H1 (cell line): ENCODE results near the gene ZNF273. TPM values are rescaled to one million over a fixed set of nuclear protein-coding genes. Genes with fewer than 3 reads are reported as not detected.

ENCODE experiments used
- CTCF ChIA-PET: fragments of 300-600 bp; sonication (Branson Sonifier 250); formaldehyde crosslinking; loops from one replicate; lab custom pipeline; 2021; ENCODE audit not compliant: partially characterized antibody; lab: Charles Lee
- POLR2A ChIA-PET: fragments of 300-600 bp; sonication (Branson Sonifier 250); formaldehyde crosslinking; loops from one replicate; lab custom pipeline; 2021; ENCODE audit warnings: inconsistent platforms; ENCODE audit not compliant: partially characterized antibody; lab: Charles Lee
- DNase-seq, 2 experiments: peaks; one replicate each; pipeline versions ENCODE4 v3.0.0 to v3.0.0-alpha.2; 2010 to 2022; ENCODE audit warnings: low spot score in 2 of 2, low read depth in 1 of 2, mixed read lengths in 1 of 2
- FAIRE-seq: peaks from 2 replicates; lab custom pipeline; 2011; peaks lifted over from hg19 to GRCh38; lab: Jason Lieb, UNC
- H2AFZ ChIP-seq: 2 replicates; pipeline ENCODE4 v1.8.1; 2012; ENCODE audit warnings: low read length, inconsistent platforms
- H2AK5ac ChIP-seq: 2 replicates; pipeline ENCODE4 v1.6.1; 2013; ENCODE audit warnings: low read depth, low read length
- H2BK120ac ChIP-seq: replicated peaks from 2 replicates; pipeline ENCODE3; 2013; ENCODE audit warnings: low read depth, low read length, inconsistent platforms
- H2BK12ac ChIP-seq: 2 replicates; pipeline ENCODE4 v1.6.1; 2013; ENCODE audit warnings: low read depth, low read length
- H2BK15ac ChIP-seq: 2 replicates; pipeline ENCODE4 v1.6.1; 2013; ENCODE audit warnings: low read length
- H2BK20ac ChIP-seq: 2 replicates; pipeline ENCODE4 v1.6.1; 2013; ENCODE audit warnings: low read length
- H2BK5ac ChIP-seq: 2 replicates; pipeline ENCODE4 v1.6.1; 2013; ENCODE audit warnings: low read depth, low read length
- H3K14ac ChIP-seq: 2 replicates; pipeline ENCODE4 v1.6.1; 2013; ENCODE audit warnings: inconsistent platforms; ENCODE audit not compliant: insufficient read length
- H3K18ac ChIP-seq: 2 replicates; pipeline ENCODE4 v1.6.1; 2013; ENCODE audit warnings: low read length; ENCODE audit errors: extremely low read depth
- H3K23ac ChIP-seq: 2 replicates; pipeline ENCODE4 v1.6.1; 2013; ENCODE audit warnings: inconsistent platforms; ENCODE audit not compliant: insufficient read length
- H3K23me2 ChIP-seq: 2 replicates; pipeline ENCODE4 v1.6.1; 2013; ENCODE audit warnings: low read depth, low read length
- H3K27ac ChIP-seq: 2 replicates; pipeline ENCODE4 v1.6.1; 2011; ENCODE audit warnings: low read depth, low read length, inconsistent platforms
- H3K27me3 ChIP-seq, 4 experiments: replicated peaks in 1 of 4; 1 replicate in 1 of 4; 2 replicates in 3 of 4; pipeline versions ENCODE4 v1.6.1 to v1.8.1; 2011 to 2013; ENCODE audit warnings: low read length in 3 of 4, mild to moderate bottlenecking in 3 of 4, inconsistent platforms in 2 of 4, mixed read lengths in 2 of 4, moderate library complexity in 1 of 4; ENCODE audit not compliant: control insufficient read depth in 3 of 4, insufficient read depth in 3 of 4; ENCODE audit errors: extremely low read depth in 1 of 4
- H3K36me3 ChIP-seq, 4 experiments: 2 replicates each; pipeline versions ENCODE4 v1.6.1 to v1.8.1; 2011 to 2013; ENCODE audit warnings: mild to moderate bottlenecking in 4 of 4, low read length in 3 of 4, moderate library complexity in 2 of 4, control low read depth in 1 of 4, inconsistent platforms in 1 of 4; ENCODE audit not compliant: insufficient read depth in 4 of 4, control insufficient read depth in 2 of 4
- H3K4ac ChIP-seq: replicated peaks from 2 replicates; pipeline ENCODE3; 2013; ENCODE audit warnings: low read length, low read depth, mixed read lengths, inconsistent platforms; ENCODE audit not compliant: insufficient read length
- H3K4me1 ChIP-seq, 4 experiments: replicated peaks in 1 of 4; 1 replicate in 1 of 4; 2 replicates in 3 of 4; pipeline versions ENCODE4 v1.6.1 to v1.8.1; 2011 to 2013; ENCODE audit warnings: low read length in 3 of 4, inconsistent platforms in 2 of 4, mixed read lengths in 1 of 4; ENCODE audit not compliant: insufficient read depth in 4 of 4, control insufficient read depth in 3 of 4
- H3K4me2 ChIP-seq, 2 experiments: 2 replicates each; pipeline versions ENCODE4 v1.6.1 to v1.8.1; 2011 to 2013; ENCODE audit warnings: low read depth in 2 of 2, low read length in 2 of 2, control low read depth in 1 of 2, inconsistent platforms in 1 of 2, mild to moderate bottlenecking in 1 of 2; ENCODE audit not compliant: insufficient read depth in 1 of 2
- H3K4me3 ChIP-seq, 4 experiments: fragments of 200-600, 300-600 bp in 1 of 4; sonication (generic), shearing (Covaris generic), sonication (Bioruptor Twin) in 1 of 4; 2 replicates each; pipeline versions ENCODE4 v1.5.1 to v1.8.1; 2011 to 2016; ENCODE audit warnings: low read length in 4 of 4, low read depth in 3 of 4, control low read depth in 2 of 4, inconsistent platforms in 2 of 4, mild to moderate bottlenecking in 2 of 4, mixed read lengths in 1 of 4, moderate library complexity in 1 of 4; ENCODE audit not compliant: insufficient read depth in 2 of 4; ENCODE audit errors: extremely low read depth in 1 of 4
- H3K56ac ChIP-seq: replicated peaks from 2 replicates; pipeline ENCODE3; 2013; ENCODE audit warnings: low read depth, mild to moderate bottlenecking, mixed read lengths, low read length, inconsistent platforms; ENCODE audit not compliant: insufficient read length
- H3K79me1 ChIP-seq: 2 replicates; pipeline ENCODE4 v1.6.1; 2013; ENCODE audit warnings: low read depth, low read length, control low read depth
- H3K79me2 ChIP-seq, 2 experiments: 2 replicates each; pipeline versions ENCODE4 v1.6.1 to v1.8.1; 2012 to 2013; ENCODE audit warnings: low read length in 2 of 2, mild to moderate bottlenecking in 2 of 2, inconsistent platforms in 1 of 2; ENCODE audit not compliant: insufficient read depth in 2 of 2, control insufficient read depth in 1 of 2
- H3K9ac ChIP-seq, 4 experiments: replicated peaks in 1 of 4; 1 replicate in 1 of 4; 2 replicates in 3 of 4; pipeline versions ENCODE4 v1.6.1 to v1.8.1; 2011 to 2013; ENCODE audit warnings: low read depth in 3 of 4, low read length in 3 of 4, control low read depth in 2 of 4, mild to moderate bottlenecking in 2 of 4, moderate library complexity in 2 of 4, inconsistent platforms in 1 of 4; ENCODE audit errors: extremely low read depth in 1 of 4
- H3K9me3 ChIP-seq, 2 experiments: 2 replicates each; pipeline versions ENCODE4 v1.6.1 to v1.8.1; 2012 to 2013; ENCODE audit warnings: mild to moderate bottlenecking in 2 of 2, moderate library complexity in 2 of 2, control low read depth in 1 of 2, inconsistent platforms in 1 of 2, low read depth in 1 of 2, low read length in 1 of 2, mixed read lengths in 1 of 2; ENCODE audit not compliant: insufficient read depth in 2 of 2
- H4K20me1 ChIP-seq, 2 experiments: replicated peaks in 1 of 2; 2 replicates each; pipeline versions ENCODE3 to v1.8.1; 2011 to 2013; ENCODE audit warnings: inconsistent platforms in 2 of 2, low read length in 2 of 2, mild to moderate bottlenecking in 1 of 2; ENCODE audit not compliant: insufficient read depth in 2 of 2, control insufficient read depth in 1 of 2
- H4K5ac ChIP-seq: 2 replicates; pipeline ENCODE4 v1.6.1; 2013; ENCODE audit warnings: low read length, low read depth, mixed read lengths, inconsistent platforms; ENCODE audit not compliant: insufficient read length
- H4K8ac ChIP-seq: 2 replicates; pipeline ENCODE4 v1.8.0; 2013; ENCODE audit warnings: mild to moderate bottlenecking, moderate library complexity, low read length, inconsistent platforms; ENCODE audit not compliant: insufficient read depth; ENCODE audit errors: extremely low read depth
- H4K91ac ChIP-seq: replicated peaks from 2 replicates; pipeline ENCODE3; 2013; ENCODE audit warnings: low read length, mixed read lengths, inconsistent platforms; ENCODE audit not compliant: insufficient read length
- JUN ChIP-seq: IDR thresholded peaks from 2 replicates; pipeline ENCODE4 v1.6.1; 2011; ENCODE audit warnings: low read depth, mild to moderate bottlenecking, improper control_type of control experiment, low read length
- JUND ChIP-seq: IDR thresholded peaks from 2 replicates; pipeline ENCODE4 v1.6.1; 2011; ENCODE audit warnings: mild to moderate bottlenecking, improper control_type of control experiment, low read length
- POU5F1 ChIP-seq: IDR thresholded peaks from 2 replicates; pipeline ENCODE4 v1.6.1; 2011; ENCODE audit warnings: low read depth, mild to moderate bottlenecking, low read length, moderate library complexity
- TAF1 ChIP-seq: IDR thresholded peaks from 2 replicates; pipeline ENCODE4 v1.6.1; 2011; ENCODE audit warnings: mild to moderate bottlenecking, low read depth, low read length
- WGBS, 2 experiments: shearing (Covaris generic) in 1 of 2; methylation state at CpG; one replicate each; pipeline versions ENCODE4 v1.1.6 to v1.1.7; 2013 to 2015; ENCODE audit warnings: low lambda C conversion rate in 2 of 2, mixed read lengths in 2 of 2, inconsistent platforms in 1 of 2, low coverage in 1 of 2, missing lambda C conversion rate in 1 of 2; ENCODE audit not compliant: insufficient replicate concordance in 2 of 2, insufficient coverage in 1 of 2, insufficient read length in 1 of 2; ENCODE audit errors: extremely low coverage in 1 of 2, missing lambda C conversion rate in 1 of 2; 5-methylcytosine and 5-hydroxymethylcytosine counted together
- polyA plus RNA-seq, 7 experiments: library from polyadenylated mRNA; depleted of rRNA in 3 of 7; stranded (reverse) in 5 of 7; unstranded in 2 of 7; fragments of >200 nt in 5 of 7; fragments of 200-250 nt in 2 of 7; gene quantifications; 1 replicate in 5 of 7; 2 replicates in 1 of 7; 4 replicates in 1 of 7; pipeline versions ENCODE4 v1.2.1 to v1.2.3, GENCODE V29; 2011 to 2013; ENCODE audit warnings: missing spikeins in 2 of 7, mixed read lengths in 2 of 7
- total RNA-seq: library from RNA; stranded (reverse); fragmentation: NEBNext Ultra II Directional; extraction: Animal tissue kit (Norgen Biotek cat#: 25700); gene quantifications from 2 replicates; pipeline ENCODE4 v1.2.1, GENCODE V29; 2021

ZNF273 gene
- total and polyA plus RNA-seq, 2 of the 8 experiments (the other 6 are each of a cell fraction or from before 2014, with no cell fraction given): 6.2 to 23.2 TPM

DNA sequence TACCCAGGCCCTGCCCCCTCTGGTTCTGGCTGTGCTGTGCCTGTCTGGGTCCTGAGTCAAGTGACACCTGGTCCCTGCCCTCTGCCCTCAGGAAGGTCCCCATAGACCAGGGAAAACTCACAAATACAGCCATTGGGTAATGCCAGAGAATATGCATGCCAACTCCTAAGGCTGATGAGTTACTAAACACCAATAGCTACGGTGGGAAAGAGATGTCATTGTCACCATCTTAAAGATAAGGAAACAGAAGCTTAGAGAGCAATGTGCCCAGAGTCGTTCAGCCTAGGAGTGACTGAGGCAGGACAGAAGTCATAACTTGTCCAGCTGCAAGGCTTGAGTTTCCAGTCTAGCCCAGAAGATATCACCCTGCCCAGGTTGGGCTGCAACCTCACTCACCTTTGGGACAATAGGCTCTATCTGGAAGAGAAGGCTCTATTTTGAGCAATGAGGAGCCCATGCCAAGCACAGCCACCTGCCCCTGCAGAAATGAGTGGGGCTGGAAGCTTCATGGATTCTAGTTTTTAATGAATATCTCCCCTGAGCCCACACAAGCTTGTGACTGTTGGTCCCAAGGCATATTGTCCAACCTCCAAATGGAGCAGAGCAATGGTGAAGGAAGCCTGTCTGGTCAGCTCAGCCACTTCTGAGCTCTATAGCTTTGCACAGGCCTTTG lies 42.6 kb downstream of the ZNF273 start:
- Histone ChIP-seq H3K4me3 (no peak overlapping the region), H2BK5ac (no peak overlapping the region), H2BK15ac (no peak overlapping the region), H2AFZ (no peak overlapping the region), H4K5ac (no peak overlapping the region), H2BK20ac (no peak overlapping the region), H4K91ac (no peak overlapping the region), H3K18ac (no peak overlapping the region), H3K23ac (no peak overlapping the region), H4K8ac (no peak overlapping the region), H3K4me1 (no peaks in the 10 kb centered on the region), H3K4ac (no peak overlapping the region), H3K23me2 (peaks cover 5% of the 10 kb centered on the region; the same call in 1 of the 2 replicates), H3K14ac (no peak overlapping the region), H3K56ac (no peak overlapping the region), H3K4me2 (no peak overlapping the region), H3K27ac (no peak overlapping the region), H2AK5ac (no peak overlapping the region), H3K27me3 (peaks cover 2 to 10% (median 6%) of the 10 kb centered on the region in 4 experiments; a peak in 4 of 7 replicates), H3K79me1 (no peaks in the 10 kb centered on the region), H3K9ac (no peak overlapping the region), H2BK120ac (no peak overlapping the region), H4K20me1 (no peaks in the 10 kb centered on the region), H3K79me2 (no peaks in the 10 kb centered on the region), H3K9me3 (no peaks in the 10 kb centered on the region), H3K36me3 (no peaks in the 10 kb centered on the region), H2BK12ac (no peak overlapping the region)
- POLR2A ChIA-PET: interaction anchor here (1.1 to 1.4 kb wide), 3 partner anchors 41 to 893 kb away, joined by 3 read pairs; partner anchors contain the start of gene ERV3-1
- FAIRE-seq (no peak), DNase-seq (no peak)
- CTCF ChIA-PET: interaction anchor here (0.6 to 3.4 kb wide), 8 partner anchors 10 to 362 kb away, joined by 3 to 19 read pairs (median 3); no protein-coding TSS in a partner anchor
- TF ChIP-seq TAF1 (no peak), POU5F1 (no peak), JUN (no peak), JUND (no peak)
- 85% methylated on average over 2 of the region's 2 CpGs; no CpG with 5 or more reads in 1 of the 2 experiments for WGBS, 2 experiments
